ENCODE measurements around the gene PDE6B. TPM values are rescaled to one million over a fixed set of nuclear protein-coding genes. Genes with fewer than 3 reads are reported as not detected.
A peak's percentile ranks its signal among the peaks of the same experiment; 100 is the strongest.

PDE6B gene
- total RNA-seq, 1 experiment from 2014 or later, result not detected

GRCh38 chr4:601612-602558, 23.5 kb upstream of the PDE6B start:
- Mint-ChIP-seq H3K9me3 (ENCODE audit: unreplicated experiment) (no peaks in the 10 kb centered on the region), H3K4me3 (ENCODE audit: unreplicated experiment) (no peak overlapping the region), H3K36me3 (ENCODE audit: insufficient read depth, unreplicated experiment) (no peaks in the 10 kb centered on the region), H3K27ac (ENCODE audit: low read depth, unreplicated experiment) (no peak overlapping the region), H3K4me1 (ENCODE audit: insufficient read depth, unreplicated experiment) (peaks cover 6% of the 10 kb centered on the region), H3K27me3 (ENCODE audit: insufficient read depth, unreplicated experiment) (peaks cover 21% of the 10 kb centered on the region)
- CTCF ChIA-PET, result interaction anchor here (0.7 to 2.1 kb wide), 4 partner anchors 51 to 214 kb away, joined by 3 to 14 read pairs (median 4); partner anchors contain the start of genes ATP5ME and MYL5
- no TSS peak for BruUV-seq (replicated peaks)
- intact Hi-C loops (cut with micrococcal nuclease), result loop anchor here (1.0 to 10.0 kb wide), 2 partner anchors 72 to 153 kb away; partner anchors contain the start of genes ATP5ME and MYL5
- TF ChIP-seq CTCF (IDR thresholded peaks at IDR 0.05; ENCODE audit: unreplicated experiment), result no peak
- POLR2A ChIA-PET, result interaction anchor here (0.6 to 2.2 kb wide), 6 partner anchors 12 to 300 kb away, joined by 3 to 11 read pairs (median 3); partner anchors contain the start of genes ATP5ME and MYL5
- DNase-seq (ENCODE audit: unreplicated experiment), result no peak

- CTCF ChIA-PET, result interaction anchor here (0.5 to 2.1 kb wide), 15 partner anchors 9 to 1001 kb away, joined by 3 to 14 read pairs (median 4); partner anchors contain the start of genes ATP5ME and MYL5
- peaks cover 6% of the 10 kb centered on the region for H3K4me1 Mint-ChIP-seq (ENCODE audit: insufficient read depth, unreplicated experiment)
- H3K27me3 Mint-ChIP-seq (ENCODE audit: insufficient read depth, unreplicated experiment), result peaks cover 15% of the 10 kb centered on the region
- peak; percentile 79 for DNase-seq (ENCODE audit: unreplicated experiment)
- BruUV-seq (replicated peaks), result no TSS peak
- no peak overlapping the region for H3K27ac Mint-ChIP-seq (ENCODE audit: low read depth, unreplicated experiment)
- H3K36me3 Mint-ChIP-seq (ENCODE audit: insufficient read depth, unreplicated experiment), result no peaks in the 10 kb centered on the region
- peak; percentile 97 for TF ChIP-seq CTCF (IDR thresholded peaks at IDR 0.05; ENCODE audit: unreplicated experiment)
- intact Hi-C loops (cut with micrococcal nuclease), result loop anchor here (1.0 to 10.0 kb wide), 2 partner anchors 72 to 152 kb away; partner anchors contain the start of genes ATP5ME and MYL5
- H3K4me3 Mint-ChIP-seq (ENCODE audit: unreplicated experiment), result no peak overlapping the region
- no peaks in the 10 kb centered on the region for H3K9me3 Mint-ChIP-seq (ENCODE audit: unreplicated experiment)
- POLR2A ChIA-PET, result interaction anchor here (0.6 to 2.2 kb wide), 5 partner anchors 14 to 299 kb away, joined by 3 to 11 read pairs (median 3); partner anchors contain the start of genes ATP5ME and MYL5
These were observed 22.8 kb upstream of the PDE6B start for GRCh38 chr4:602559-602942.

- H3K36me3 Mint-ChIP-seq (ENCODE audit: insufficient read depth, unreplicated experiment), result no peaks in the 10 kb centered on the region
- H3K9me3 Mint-ChIP-seq (ENCODE audit: unreplicated experiment), result peaks cover 2% of the 10 kb centered on the region
- ChIA-PET POLR2A (interaction anchor here (1.9 to 2.2 kb wide), 2 partner anchors 12 to 70 kb away, joined by 7 to 11 read pairs; partner anchors contain the start of genes ATP5ME and MYL5), CTCF (interaction anchor here (0.6 to 2.1 kb wide), 5 partner anchors 11 to 463 kb away, joined by 3 to 14 read pairs (median 3); partner anchors contain the start of genes ATP5ME and MYL5)
- no peak overlapping the region for H3K4me3 Mint-ChIP-seq (ENCODE audit: unreplicated experiment)
- no peak for TF ChIP-seq CTCF (IDR thresholded peaks at IDR 0.05; ENCODE audit: unreplicated experiment)
- no peak for DNase-seq (ENCODE audit: unreplicated experiment)
- no peak overlapping the region for H3K27ac Mint-ChIP-seq (ENCODE audit: low read depth, unreplicated experiment)
- no peaks in the 10 kb centered on the region for H3K27me3 Mint-ChIP-seq (ENCODE audit: insufficient read depth, unreplicated experiment)
- intact Hi-C loops (cut with micrococcal nuclease), result loop anchor here (10.0 kb wide), 1 partner anchor 151 kb away; no protein-coding TSS in a partner anchor
- BruUV-seq (replicated peaks), result no TSS peak
- H3K4me1 Mint-ChIP-seq (ENCODE audit: insufficient read depth, unreplicated experiment), result peaks cover 6% of the 10 kb centered on the region
These were observed 21.2 kb upstream of the PDE6B start for GRCh38 chr4:604131-604530.

Data from MCF 10A (cell line).